Mammary epithelial cell (primary cell): ENCODE results near the gene IDS.

Source experiments
- CTCF ChIP-seq, 2 donors: IDR thresholded peaks in 1 of 2; conservative IDR thresholded peaks in 1 of 2; 2 replicates each; pipeline ENCODE4 v1.5.1; 2011 to 2012; ENCODE audit warnings: inconsistent platforms in 2 of 2, low read length in 2 of 2, mild to moderate bottlenecking in 2 of 2, control low read depth in 1 of 2, low read depth in 1 of 2; ENCODE audit not compliant: insufficient read depth in 1 of 2; ENCODE audit errors: extremely low read depth in 1 of 2
- EZH2 ChIP-seq: IDR thresholded peaks from 2 replicates; pipeline ENCODE4 v1.6.1; 2012; ENCODE audit warnings: low read length, inconsistent platforms, borderline replicate concordance

- TF ChIP-seq CTCF (conservative IDR thresholded peaks at IDR 0.05 in 1 of 2, IDR thresholded peaks at IDR 0.05 in 1 of 2; ENCODE audit: extremely low read depth in 1 of 2, insufficient read depth in 1 of 2, low read depth in 1 of 2, low read length in 2 of 2) (no peak), EZH2 (no peak)
Observed at GRCh38 chrX:149499766-149500165, 5.3 kb downstream of the IDS start.
